GM12878 (cell line): Measurements from ENCODE around the gene GINS2. TPM values are rescaled to one million over a fixed set of nuclear protein-coding genes. Genes with fewer than 3 reads are reported as not detected.

Experiments
- ATAC-seq: fragments of 200-7000 bp; cut with Tn5 transposase; 3 replicates; pipeline ENCODE4 v1.9.1; 2020; ENCODE audit warnings: mild to moderate bottlenecking, moderate library complexity
- BruUV-seq: library from RNA; stranded (reverse); fragments of 400-500 nt; replicated peaks from 2 replicates; lab custom pipeline; 2021; lab: Mats Ljungman, UMichigan
- CTCF ChIA-PET: fragments of 300-600 bp; sonication (Branson Sonifier 250); formaldehyde crosslinking; extraction: SDS; loops from one replicate; lab custom pipeline; 2021; ENCODE audit warnings: inconsistent platforms; lab: Yijun Ruan, JAX
- POLR2A ChIA-PET: fragments of 350-600 bp; formaldehyde crosslinking; extraction: SDS; loops from one replicate; lab custom pipeline; 2021; ENCODE audit warnings: inconsistent platforms; lab: Charles Lee
- RAD21 ChIA-PET: fragments of 300-600 bp; sonication (Branson Sonifier 250); formaldehyde crosslinking; loops from one replicate; lab custom pipeline; 2023; ENCODE audit warnings: antibody characterized with exemption; ENCODE audit not compliant: unreplicated experiment; lab: Charles Lee
- SMC1A ChIA-PET: fragments of 300-600 bp; sonication (Branson Sonifier 250); formaldehyde crosslinking; loops from one replicate; lab custom pipeline; 2023; ENCODE audit not compliant: unreplicated experiment, uncharacterized antibody; lab: Charles Lee
- DNase-seq: peaks from one replicate; pipeline ENCODE4 v3.0.0-alpha.2; 2011; ENCODE audit warnings: low read depth, low spot score
- FAIRE-seq: peaks from 3 replicates; lab custom pipeline; 2011; peaks lifted over from hg19 to GRCh38; lab: Jason Lieb, UNC
- H2AFZ ChIP-seq: 2 replicates; pipeline ENCODE4 v1.6.0; 2011; ENCODE audit warnings: low read depth, low read length, control low read depth; ENCODE audit not compliant: control insufficient read depth
- H3K27ac ChIP-seq: 2 replicates; pipeline ENCODE4 v1.5.1; 2011; ENCODE audit warnings: control low read depth; ENCODE audit not compliant: control insufficient read depth, insufficient read depth
- H3K27me3 ChIP-seq, 2 experiments: replicated peaks in 1 of 2; 2 replicates each; pipeline versions ENCODE4 v1.6.0 to v1.6.1; 2011; ENCODE audit warnings: low read length in 1 of 2; ENCODE audit not compliant: control insufficient read depth in 2 of 2, insufficient read depth in 2 of 2
- H3K36me3 ChIP-seq, 2 experiments: 2 replicates each; pipeline ENCODE4 v1.5.1; 2011; ENCODE audit warnings: low read length in 1 of 2; ENCODE audit not compliant: control insufficient read depth in 2 of 2, insufficient read depth in 2 of 2
- H3K4me1 ChIP-seq: 2 replicates; pipeline ENCODE4 v1.6.1; 2011; ENCODE audit warnings: mild to moderate bottlenecking, low read length, moderate library complexity, mixed read lengths; ENCODE audit not compliant: control insufficient read depth, insufficient read depth
- H3K4me2 ChIP-seq: 2 replicates; pipeline ENCODE4 v1.6.0; 2011; ENCODE audit warnings: control low read depth; ENCODE audit not compliant: control insufficient read depth, insufficient read depth
- H3K4me3 ChIP-seq: fragments of 200-600 bp; sonication (generic); 2 replicates; pipeline ENCODE4 v1.5.1; 2016
- H3K79me2 ChIP-seq: 2 replicates; pipeline ENCODE4 v1.6.0; 2011; ENCODE audit warnings: low read length; ENCODE audit not compliant: control insufficient read depth, insufficient read depth
- H3K9ac ChIP-seq: 2 replicates; pipeline ENCODE4 v1.8.0; 2011; ENCODE audit warnings: low read length, control low read depth, mixed read lengths; ENCODE audit not compliant: control insufficient read depth, insufficient read depth
- H3K9me3 ChIP-seq: replicated peaks from 3 replicates; pipeline ENCODE4 v1.5.1; 2011; ENCODE audit warnings: mild to moderate bottlenecking, low read length; ENCODE audit not compliant: control insufficient read depth, insufficient read depth
- H4K20me1 ChIP-seq: 2 replicates; pipeline ENCODE4 v1.6.0; 2011; ENCODE audit not compliant: control insufficient read depth, insufficient read depth
- CREB1 ChIP-seq: IDR thresholded peaks from 2 replicates; pipeline ENCODE4 v1.6.1; 2012; ENCODE audit warnings: low read depth, mild to moderate bottlenecking, inconsistent platforms
- ELK1 ChIP-seq: IDR thresholded peaks from 2 replicates; pipeline ENCODE4 v1.6.1; 2012; ENCODE audit warnings: low read depth, low read length, improper control_type of control experiment
- IKZF2 ChIP-seq, 2 experiments: fragments of 450-650 bp; IDR thresholded peaks; 2 replicates each; pipeline ENCODE4 v1.6.1; 2017; ENCODE audit warnings: mild to moderate bottlenecking in 2 of 2, moderate library complexity in 2 of 2
- MLLT1 ChIP-seq: fragments of 450-650 bp; IDR thresholded peaks from 2 replicates; pipeline ENCODE4 v1.6.1; 2016; ENCODE audit warnings: mild to moderate bottlenecking
- NR2C2 ChIP-seq: IDR thresholded peaks from 2 replicates; pipeline ENCODE4 v1.6.1; 2011; ENCODE audit warnings: borderline replicate concordance, low read depth; ENCODE audit not compliant: control insufficient read depth, insufficient read length
- SMC3 ChIP-seq: IDR thresholded peaks from 2 replicates; pipeline ENCODE4 v1.6.1; 2011; ENCODE audit warnings: low read length, improper control_type of control experiment, borderline replicate concordance
- TCF12 ChIP-seq: IDR thresholded peaks from 2 replicates; pipeline ENCODE4 v1.6.1; 2011; ENCODE audit warnings: low read depth, mild to moderate bottlenecking, low read length
- ZNF217 ChIP-seq: fragments of 450-650 bp; IDR thresholded peaks from 2 replicates; pipeline ENCODE4 v1.6.1; 2017; ENCODE audit warnings: antibody characterized with exemption, mild to moderate bottlenecking
- ZNF274 ChIP-seq: IDR thresholded peaks from one replicate; pipeline ENCODE4 v1.8.0; 2011; ENCODE audit not compliant: insufficient read length, insufficient read depth
- ZSCAN29 ChIP-seq: fragments of 450-650 bp; IDR thresholded peaks from 2 replicates; pipeline ENCODE4 v1.6.1; 2017; ENCODE audit warnings: mild to moderate bottlenecking, moderate library complexity
- WGBS: methylation state at CpG from one replicate; pipeline ENCODE4 v1.1.6; 2016; ENCODE audit warnings: low lambda C conversion rate; ENCODE audit not compliant: insufficient replicate concordance, insufficient coverage; ENCODE audit errors: missing lambda C conversion rate; 5-methylcytosine and 5-hydroxymethylcytosine counted together
- in situ Hi-C: fragments of 300-500 bp; cut with MboI; formaldehyde crosslinking; loops from 9 replicates; pipeline ENCODE4 v1.14.3; 2018; ENCODE audit warnings: mixed read lengths
- intact Hi-C: fragments of 100-400 bp; cut with micrococcal nuclease; formaldehyde crosslinking; loops from one replicate; pipeline ENCODE4 v1.14.2; 2022; ENCODE audit not compliant: unreplicated experiment
- polyA plus RNA-seq, 11 experiments: library from polyadenylated mRNA; depleted of rRNA in 4 of 11; unstranded in 6 of 11; stranded (reverse) in 5 of 11; fragments of >200 nt; fragmentation: Nextera tagmentation in 4 of 11; fragmentation: Illumina TruSeq in 1 of 11; extraction: Ambion mirVana in 4 of 11; extraction: Trizol in 1 of 11; gene quantifications; 1 replicate in 1 of 11; 2 replicates in 10 of 11; pipeline versions ENCODE4 v1.2.1 to v1.2.3, GENCODE V29; 2011 to 2016; ENCODE audit warnings: inconsistent platforms in 2 of 11, missing spikeins in 2 of 11, low read depth in 1 of 11
- total RNA-seq, 4 experiments: library from RNA; depleted of rRNA in 3 of 4; stranded (reverse); fragments of >200 nt in 3 of 4; fragmentation: Illumina TruSeq in 1 of 4; extraction: Trizol in 1 of 4; gene quantifications; 2 replicates each; pipeline versions ENCODE4 v1.2.1 to v1.2.3, GENCODE V29; 2013 to 2021
- TF ChIP-seq, protein P1 (sequence below): fragments of 450-650 bp; IDR thresholded peaks from 2 replicates; pipeline ENCODE4 v1.6.1; 2014; ENCODE audit warnings: mild to moderate bottlenecking

GINS2 gene
- total and polyA plus RNA-seq, 10 of the 15 experiments (the other 5 are each of a cell fraction or from before 2014, with no cell fraction given): 42.7 to 90.8 (median 57.0) TPM

GRCh38 chr16:85640254-85640558, 48.5 kb downstream of the GINS2 start (continued):
- TF ChIP-seq IKZF2 (IDR thresholded peaks at IDR 0.05) (no peak), ELK1 (no peak)

DNA sequence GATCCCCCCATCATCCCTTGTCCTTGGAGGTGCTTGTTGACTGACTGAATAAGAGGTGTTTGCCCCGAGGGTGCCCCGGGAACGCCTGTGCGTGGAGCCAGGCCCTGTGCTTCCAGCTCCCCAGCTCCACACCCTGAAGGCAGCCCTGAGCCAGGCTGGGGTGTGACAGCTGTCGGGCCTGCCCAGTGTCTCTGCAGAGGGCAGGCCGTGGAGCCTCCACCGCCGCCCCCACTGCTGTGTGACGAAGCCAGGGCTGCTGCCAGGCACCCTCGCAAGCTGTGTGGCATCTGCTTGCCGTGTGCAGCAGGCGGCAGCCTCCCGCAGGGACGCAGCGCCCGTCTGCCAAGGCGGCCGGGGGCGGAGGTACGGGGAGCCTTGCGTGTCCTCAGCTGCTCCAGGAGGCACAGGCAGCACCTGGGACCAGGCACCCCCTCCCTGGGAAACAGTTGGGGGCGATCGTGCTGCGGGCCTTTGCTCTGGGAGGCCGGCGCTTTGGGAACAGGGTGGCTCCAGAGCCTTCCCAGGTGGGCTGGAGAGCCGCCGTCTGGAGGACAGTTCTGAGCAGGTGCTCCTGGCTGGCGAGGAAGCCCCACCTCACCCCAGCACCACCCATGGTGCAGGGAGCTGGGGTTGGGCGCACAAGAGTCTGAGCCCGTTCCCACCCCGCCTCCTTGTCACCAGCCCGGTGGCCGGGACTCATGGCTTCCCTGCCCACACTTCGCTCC, 49.1 kb downstream of the GINS2 start:
- no peak overlapping the region for H3K4me3 ChIP-seq
- intact Hi-C loops: no loop called here
- no peak for ATAC-seq
- no peaks in the 10 kb centered on the region; the same call in 1 of the 2 replicates for H4K20me1 ChIP-seq
- no peaks in the 10 kb centered on the region for H3K4me1 ChIP-seq
- H3K4me2 ChIP-seq: no peak overlapping the region
- FAIRE-seq: no peak
- H3K27ac ChIP-seq: no peak overlapping the region
- no peaks in the 10 kb centered on the region for H3K9me3 ChIP-seq
- H3K36me3 ChIP-seq: peaks cover 0 to 29% of the 10 kb centered on the region in 2 experiments; a peak in 3 of 4 replicates
- DNase-seq: no peak
- in situ Hi-C loops: no loop called here
- RAD21 ChIA-PET: no interaction called here
- no peak overlapping the region for H2AFZ ChIP-seq
- BruUV-seq: no TSS peak
- H3K9ac ChIP-seq: no peak overlapping the region
- TF ChIP-seq MLLT1 (no peak), SMC3 (no peak), NR2C2 (no peak), CREB1 (no peak), ZNF217 (no peak), ZNF274 (no peak), ZSCAN29 (no peak), TCF12 (no peak)
- TF ChIP-seq, protein P1, sequence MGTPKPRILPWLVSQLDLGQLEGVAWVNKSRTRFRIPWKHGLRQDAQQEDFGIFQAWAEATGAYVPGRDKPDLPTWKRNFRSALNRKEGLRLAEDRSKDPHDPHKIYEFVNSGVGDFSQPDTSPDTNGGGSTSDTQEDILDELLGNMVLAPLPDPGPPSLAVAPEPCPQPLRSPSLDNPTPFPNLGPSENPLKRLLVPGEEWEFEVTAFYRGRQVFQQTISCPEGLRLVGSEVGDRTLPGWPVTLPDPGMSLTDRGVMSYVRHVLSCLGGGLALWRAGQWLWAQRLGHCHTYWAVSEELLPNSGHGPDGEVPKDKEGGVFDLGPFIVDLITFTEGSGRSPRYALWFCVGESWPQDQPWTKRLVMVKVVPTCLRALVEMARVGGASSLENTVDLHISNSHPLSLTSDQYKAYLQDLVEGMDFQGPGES: no peak
- TF ChIP-seq, all 136 proteins: peak for 0
- ChIA-PET CTCF (no interaction called here), SMC1A (no interaction called here), POLR2A (no interaction called here)
- WGBS: 88% methylated on average over 21 of the region's 35 CpGs
- H3K27me3 ChIP-seq: no peaks in the 10 kb centered on the region
- no peaks in the 10 kb centered on the region; the same call in none of the 2 replicates for H3K79me2 ChIP-seq
